DND-41 (cell line): ENCODE results near the gene VWCE.

Experiments
- ATAC-seq: fragments of 200-7000 bp; cut with Tn5 transposase; 3 replicates; pipeline ENCODE4 v1.9.1; 2021; ENCODE audit warnings: low read depth; ENCODE audit not compliant: insufficient read depth
- DNase-seq: peaks from one replicate; pipeline ENCODE4 v3.0.0-alpha.2; 2020
- H2AFZ ChIP-seq: 2 replicates; pipeline ENCODE4 v1.6.0; 2012; ENCODE audit warnings: low read depth, low read length
- H3K27ac ChIP-seq: 2 replicates; pipeline ENCODE4 v1.5.1; 2012; ENCODE audit warnings: low read length, inconsistent platforms
- H3K27me3 ChIP-seq: fragments of 200-600 bp; sonication (generic); 2 replicates; pipeline ENCODE4 v1.6.0; 2012; ENCODE audit warnings: low read length, mild to moderate bottlenecking, inconsistent platforms; ENCODE audit not compliant: insufficient read depth, poor library complexity
- H3K36me3 ChIP-seq: 2 replicates; pipeline ENCODE4 v1.5.1; 2012; ENCODE audit warnings: low read length, inconsistent platforms; ENCODE audit not compliant: insufficient read depth
- H3K4me1 ChIP-seq: 2 replicates; pipeline ENCODE4 v1.5.1; 2012; ENCODE audit warnings: mild to moderate bottlenecking, low read length; ENCODE audit not compliant: insufficient read depth
- H3K4me2 ChIP-seq: 2 replicates; pipeline ENCODE4 v1.6.0; 2012; ENCODE audit warnings: mild to moderate bottlenecking, moderate library complexity, low read length, inconsistent platforms; ENCODE audit not compliant: insufficient read depth
- H3K4me3 ChIP-seq, 2 experiments: fragments of 200-600 bp in 1 of 2; shearing (Covaris generic) in 1 of 2; 2 replicates each; pipeline ENCODE4 v1.5.1; 2012 to 2016; ENCODE audit warnings: inconsistent platforms in 2 of 2, low read length in 2 of 2, mild to moderate bottlenecking in 2 of 2, low read depth in 1 of 2, moderate library complexity in 1 of 2
- H3K79me2 ChIP-seq: 2 replicates; pipeline ENCODE4 v1.6.0; 2012; ENCODE audit warnings: low read length, inconsistent platforms; ENCODE audit not compliant: insufficient read depth
- H3K9ac ChIP-seq: 2 replicates; pipeline ENCODE4 v1.6.0; 2012; ENCODE audit warnings: low read depth, mild to moderate bottlenecking, inconsistent platforms, low read length, moderate library complexity
- H3K9me3 ChIP-seq: 2 replicates; pipeline ENCODE4 v1.5.1; 2012; ENCODE audit warnings: low read length, moderate library complexity, mild to moderate bottlenecking, inconsistent platforms; ENCODE audit not compliant: insufficient read depth, severe bottlenecking
- H4K20me1 ChIP-seq: 2 replicates; pipeline ENCODE4 v1.6.0; 2012; ENCODE audit warnings: low read length; ENCODE audit not compliant: insufficient read depth
- EZH2 ChIP-seq: IDR thresholded peaks from 3 replicates; pipeline ENCODE4 v1.6.1; 2012; ENCODE audit warnings: borderline replicate concordance, low read depth, mild to moderate bottlenecking, moderate library complexity, low read length, inconsistent platforms; ENCODE audit not compliant: severe bottlenecking
- TF ChIP-seq, protein P1 (sequence below): IDR thresholded peaks from 2 replicates; pipeline ENCODE4 v1.5.1; 2012; ENCODE audit warnings: borderline replicate concordance, low read length, moderate library complexity, mild to moderate bottlenecking; ENCODE audit not compliant: poor library complexity, severe bottlenecking; ENCODE audit errors: extremely low read depth

The VWCE gene

DNA sequence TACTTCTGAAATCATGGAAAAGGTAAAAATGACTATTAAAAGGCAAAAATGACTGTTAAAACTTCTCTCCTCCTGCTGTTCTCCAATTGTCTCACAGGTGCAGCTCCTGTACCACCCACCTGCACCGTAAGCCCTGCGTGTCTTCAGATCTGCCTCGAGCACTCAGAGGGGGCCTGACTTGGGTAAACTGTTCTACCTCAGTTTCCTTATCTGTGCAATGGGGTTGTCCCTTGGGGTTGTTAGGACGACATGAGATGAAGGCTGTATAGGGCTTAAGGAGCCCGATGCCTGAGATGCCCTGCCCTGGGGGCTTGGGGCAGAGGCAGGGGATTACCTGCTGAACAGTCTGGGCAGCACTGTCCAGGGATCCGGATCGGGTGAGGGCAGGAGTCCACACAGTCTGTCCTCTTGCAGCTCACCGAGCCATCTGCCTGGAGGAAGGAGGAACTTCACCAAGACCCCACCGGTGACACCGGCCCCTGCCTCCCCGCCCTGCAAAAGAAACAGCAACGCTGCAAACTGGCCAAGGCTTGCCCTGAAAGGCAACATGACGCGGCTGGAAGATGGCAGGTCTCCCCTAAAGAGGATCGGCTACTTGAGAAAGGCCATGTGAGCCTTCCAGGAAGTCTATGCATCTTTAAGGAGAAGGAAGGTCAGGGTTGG, 26.4 kb downstream of the VWCE start:
- no peak overlapping the region for H3K4me3 ChIP-seq
- H3K9ac ChIP-seq, result no peak overlapping the region
- H3K4me2 ChIP-seq, result no peak overlapping the region
- no peak overlapping the region for H3K27ac ChIP-seq
- DNase-seq (no peak), ATAC-seq (no peak)
- no peak overlapping the region for H2AFZ ChIP-seq
- H3K4me1 ChIP-seq, result no peaks in the 10 kb centered on the region
- peaks cover 2% of the 10 kb centered on the region; the same call in 1 of the 2 replicates for H4K20me1 ChIP-seq
- no peaks in the 10 kb centered on the region for H3K36me3 ChIP-seq
- no peaks in the 10 kb centered on the region for H3K27me3 ChIP-seq
- H3K9me3 ChIP-seq, result no peaks in the 10 kb centered on the region
- TF ChIP-seq, protein P1, sequence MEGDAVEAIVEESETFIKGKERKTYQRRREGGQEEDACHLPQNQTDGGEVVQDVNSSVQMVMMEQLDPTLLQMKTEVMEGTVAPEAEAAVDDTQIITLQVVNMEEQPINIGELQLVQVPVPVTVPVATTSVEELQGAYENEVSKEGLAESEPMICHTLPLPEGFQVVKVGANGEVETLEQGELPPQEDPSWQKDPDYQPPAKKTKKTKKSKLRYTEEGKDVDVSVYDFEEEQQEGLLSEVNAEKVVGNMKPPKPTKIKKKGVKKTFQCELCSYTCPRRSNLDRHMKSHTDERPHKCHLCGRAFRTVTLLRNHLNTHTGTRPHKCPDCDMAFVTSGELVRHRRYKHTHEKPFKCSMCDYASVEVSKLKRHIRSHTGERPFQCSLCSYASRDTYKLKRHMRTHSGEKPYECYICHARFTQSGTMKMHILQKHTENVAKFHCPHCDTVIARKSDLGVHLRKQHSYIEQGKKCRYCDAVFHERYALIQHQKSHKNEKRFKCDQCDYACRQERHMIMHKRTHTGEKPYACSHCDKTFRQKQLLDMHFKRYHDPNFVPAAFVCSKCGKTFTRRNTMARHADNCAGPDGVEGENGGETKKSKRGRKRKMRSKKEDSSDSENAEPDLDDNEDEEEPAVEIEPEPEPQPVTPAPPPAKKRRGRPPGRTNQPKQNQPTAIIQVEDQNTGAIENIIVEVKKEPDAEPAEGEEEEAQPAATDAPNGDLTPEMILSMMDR, result no peak
- TF ChIP-seq EZH2, result no peak
- no peaks in the 10 kb centered on the region for H3K79me2 ChIP-seq

DNA sequence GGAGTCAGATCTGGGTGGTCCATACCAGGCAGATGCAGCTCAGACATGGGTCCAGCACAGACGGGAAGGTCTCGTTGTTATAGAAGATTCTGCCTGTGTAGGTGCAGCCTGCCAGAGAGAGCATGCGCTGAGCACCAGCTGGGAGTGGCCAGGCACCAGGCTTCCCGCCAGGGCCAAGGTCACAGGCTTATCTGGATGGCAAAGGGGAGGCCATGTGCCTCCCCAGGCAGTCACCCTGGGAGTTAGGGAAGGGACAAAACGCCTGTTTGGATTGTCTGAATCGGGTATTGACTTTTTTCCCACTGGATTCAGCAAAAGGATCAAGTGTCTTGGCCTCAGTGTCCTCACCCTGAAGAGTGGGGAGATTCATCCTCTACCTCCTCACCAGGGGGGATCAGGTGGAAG, 27.7 kb downstream of the VWCE start:
- DNase-seq, result no peak
- no peak overlapping the region for H3K4me2 ChIP-seq
- H3K9ac ChIP-seq, result no peak overlapping the region
- no peaks in the 10 kb centered on the region for H3K36me3 ChIP-seq
- H4K20me1 ChIP-seq, result peaks cover 2% of the 10 kb centered on the region; the same call in 1 of the 2 replicates
- H3K27ac ChIP-seq, result no peak overlapping the region
- no peaks in the 10 kb centered on the region for H3K9me3 ChIP-seq
- H3K4me3 ChIP-seq, result no peak overlapping the region
- no peaks in the 10 kb centered on the region for H3K27me3 ChIP-seq
- H2AFZ ChIP-seq, result no peak overlapping the region
- H3K4me1 ChIP-seq, result no peaks in the 10 kb centered on the region
- no peak for ATAC-seq
- H3K79me2 ChIP-seq, result no peaks in the 10 kb centered on the region
- TF ChIP-seq, protein P1, result no peak
- TF ChIP-seq EZH2, result no peak

DNA sequence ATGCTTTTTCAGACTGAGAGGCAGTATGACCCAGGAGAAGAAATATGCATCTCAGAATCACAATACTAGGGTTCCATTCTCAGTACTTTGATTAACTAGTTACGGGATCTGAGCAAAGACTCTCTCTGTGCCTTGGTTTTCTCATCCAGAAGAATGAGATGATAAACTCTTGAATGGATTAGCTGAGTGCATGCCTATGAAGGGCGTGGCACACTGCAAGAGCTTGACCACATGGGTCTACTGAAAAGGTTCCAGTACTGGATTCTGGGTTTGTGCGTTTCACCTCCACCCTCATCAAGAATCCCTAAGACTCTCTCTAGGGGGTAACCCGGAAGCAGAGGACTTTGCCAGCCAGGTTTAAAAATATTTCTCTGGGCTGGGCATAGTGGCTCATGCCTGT, 28.5 kb downstream of the VWCE start:
- no peaks in the 10 kb centered on the region for H3K36me3 ChIP-seq
- no peak overlapping the region for H3K4me3 ChIP-seq
- H2AFZ ChIP-seq, result no peak overlapping the region
- H3K4me2 ChIP-seq, result no peak overlapping the region
- peaks cover under 1% of the 10 kb centered on the region; the same call in 1 of the 2 replicates for H4K20me1 ChIP-seq
- H3K4me1 ChIP-seq, result no peaks in the 10 kb centered on the region
- no peak for TF ChIP-seq EZH2
- TF ChIP-seq, protein P1, result no peak
- H3K27me3 ChIP-seq, result no peaks in the 10 kb centered on the region
- H3K79me2 ChIP-seq, result no peaks in the 10 kb centered on the region
- no peaks in the 10 kb centered on the region for H3K9me3 ChIP-seq
- DNase-seq, result no peak
- H3K27ac ChIP-seq, result no peak overlapping the region
- no peak overlapping the region for H3K9ac ChIP-seq
- ATAC-seq, result no peak
